GM12891 (cell line): ENCODE data around the gene GIGYF2.

Experiments
- DNase-seq: peaks from one replicate; pipeline ENCODE4 v3.0.0; 2011; ENCODE audit warnings: low spot score; ENCODE audit not compliant: insufficient read length
- FAIRE-seq: peaks from 2 replicates; lab custom pipeline; 2011; peaks lifted over from hg19 to GRCh38; lab: Jason Lieb, UNC
- PAX5 ChIP-seq: IDR thresholded peaks from 2 replicates; pipeline ENCODE4 v1.6.1; 2011; ENCODE audit warnings: low read length, moderate library complexity, mild to moderate bottlenecking; ENCODE audit not compliant: insufficient read depth, severe bottlenecking
- POLR2A ChIP-seq: IDR thresholded peaks from 2 replicates; pipeline ENCODE4 v1.6.1; 2011; ENCODE audit warnings: low read depth, low read length, control low read depth
- POLR2AphosphoS5 ChIP-seq: IDR thresholded peaks from 2 replicates; pipeline ENCODE4 v1.6.1; 2011; ENCODE audit warnings: low read depth, low read length, control low read depth
- POU2F2 ChIP-seq: IDR thresholded peaks from 2 replicates; pipeline ENCODE4 v1.6.1; 2011; ENCODE audit warnings: low read depth, mild to moderate bottlenecking, control low read depth, low read length, moderate library complexity
- SPI1 ChIP-seq: IDR thresholded peaks from 2 replicates; pipeline ENCODE4 v1.6.1; 2011; ENCODE audit warnings: low read depth, low read length, control low read depth
- TAF1 ChIP-seq: IDR thresholded peaks from 2 replicates; pipeline ENCODE4 v1.6.1; 2011; ENCODE audit warnings: low read depth, low read length, control low read depth

Gene GIGYF2

GRCh38 chr2:232869138-232870017, 172.2 kb downstream of the GIGYF2 start:
- DNase-seq (no peak), FAIRE-seq (no peak)
- TF ChIP-seq POU2F2: no peak
- TF ChIP-seq PAX5: no peak
- no peak for TF ChIP-seq POLR2AphosphoS5
- TF ChIP-seq SPI1: no peak
- no peak for TF ChIP-seq POLR2A
- TF ChIP-seq TAF1: no peak

DNA sequence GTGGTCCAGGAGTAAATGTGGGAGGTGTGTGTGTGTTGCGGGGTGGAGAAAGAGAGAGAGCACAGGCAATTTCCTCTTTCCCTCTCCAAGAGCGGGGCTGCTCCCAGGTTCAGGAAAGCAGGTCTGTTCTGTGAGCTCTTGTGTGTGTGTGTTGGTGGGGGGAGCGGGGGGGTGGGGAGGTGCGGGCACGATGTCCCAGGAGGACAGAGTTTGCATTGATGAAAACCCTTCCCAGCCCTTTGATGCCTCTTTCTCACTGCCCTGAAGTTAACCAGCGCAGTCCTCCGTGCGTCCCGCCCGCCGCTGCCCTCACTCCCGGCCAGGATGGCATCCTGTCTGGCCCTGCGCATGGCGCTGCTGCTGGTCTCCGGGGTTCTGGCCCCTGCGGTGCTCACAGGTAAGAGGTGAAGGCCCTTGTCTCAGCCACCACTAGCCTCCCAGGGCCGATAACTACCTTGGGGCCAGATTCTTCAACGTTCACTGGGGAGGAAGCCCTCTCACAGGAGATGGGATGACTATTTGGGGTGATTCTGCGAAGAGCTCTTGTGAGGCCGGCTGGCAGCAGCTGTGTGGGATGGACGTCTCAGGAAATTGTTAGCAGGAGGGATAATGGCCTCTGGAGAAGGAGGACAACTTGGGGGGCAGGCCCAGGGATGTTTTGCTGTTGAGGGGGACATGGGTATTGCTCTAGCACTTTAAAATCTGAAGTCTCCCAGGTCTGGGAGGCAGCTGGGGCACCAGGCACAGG, 173.1 kb downstream of the GIGYF2 start, which contains the start of gene SNORC:
Gene SNORC, plus strand, starts transcription at position 247 of the 748 bp plus-strand sequence. Its CDS starts 78 bp downstream, at position 325.
- TF ChIP-seq POLR2AphosphoS5 (no peak), PAX5 (no peak), POLR2A (no peak), SPI1 (no peak), POU2F2 (no peak), TAF1 (no peak)
- FAIRE-seq (no peak), DNase-seq (no peak)

- FAIRE-seq (no peak), DNase-seq (no peak)
- TF ChIP-seq POU2F2 (no peak), PAX5 (no peak), SPI1 (no peak), TAF1 (no peak)
Observed at GRCh38 chr2:232870766-232871371, 173.7 kb downstream of the GIGYF2 start.

- FAIRE-seq: no peak
Observed at GRCh38 chr2:232871418-232871834, 174.3 kb downstream of the GIGYF2 start.

DNA sequence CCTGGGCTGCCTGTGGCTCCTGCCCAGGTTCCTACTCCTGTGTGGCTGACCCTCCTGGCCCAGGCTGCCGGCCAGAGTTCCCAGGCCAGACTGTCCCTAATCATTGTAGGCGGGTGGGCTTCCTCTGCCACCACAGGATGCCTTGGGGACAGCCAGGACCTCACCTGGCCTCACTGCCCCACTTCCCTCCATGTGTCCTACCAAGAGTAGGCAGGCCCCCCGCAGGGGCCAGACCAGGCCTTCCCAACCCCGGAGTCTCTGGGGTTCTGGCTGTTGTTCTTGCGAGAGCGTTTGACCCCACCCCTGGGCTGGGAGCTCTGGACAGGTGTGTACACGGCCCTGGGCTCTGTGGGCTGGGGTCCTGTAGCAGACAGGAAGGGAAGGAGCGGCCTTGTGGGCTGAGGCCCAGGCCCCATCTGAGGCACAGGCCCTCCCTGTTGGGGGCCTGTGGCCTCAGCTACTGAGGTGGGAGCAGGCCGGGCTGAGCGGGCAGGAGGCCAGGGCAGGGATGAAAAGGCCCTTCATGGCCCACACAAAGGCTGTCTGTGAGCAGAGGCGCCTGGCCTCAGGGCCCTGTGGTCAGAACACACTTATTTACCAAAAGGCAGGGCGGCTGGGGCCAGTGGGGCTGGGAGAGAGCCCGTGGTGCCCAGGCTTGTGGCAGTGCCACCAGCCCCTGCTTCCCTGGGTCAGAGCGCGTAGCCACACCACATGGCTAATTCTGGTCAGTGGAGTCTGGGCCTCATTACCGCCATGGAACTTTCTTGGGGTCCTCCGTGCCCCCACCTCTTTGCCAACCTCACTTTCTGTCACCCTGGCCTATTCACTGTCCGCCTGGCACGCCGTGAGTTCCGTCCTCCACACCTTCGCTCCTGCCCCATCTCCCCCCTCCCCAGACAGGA, 175.0 kb downstream of the GIGYF2 start:
- FAIRE-seq (no peak), DNase-seq (no peak)
- TF ChIP-seq POLR2AphosphoS5: no peak
- no peak for TF ChIP-seq POU2F2
- no peak for TF ChIP-seq SPI1
- TF ChIP-seq PAX5: no peak
- TF ChIP-seq TAF1: no peak
- no peak for TF ChIP-seq POLR2A

More at GRCh38 chr2:232871418-232871834, 174.3 kb downstream of the GIGYF2 start:
- no peak for DNase-seq
- TF ChIP-seq POU2F2: no peak
- no peak for TF ChIP-seq PAX5
- no peak for TF ChIP-seq POLR2A
- no peak for TF ChIP-seq POLR2AphosphoS5
- TF ChIP-seq TAF1: no peak
- no peak for TF ChIP-seq SPI1

- DNase-seq (no peak), FAIRE-seq (no peak)
- no peak for TF ChIP-seq TAF1
- TF ChIP-seq POLR2A: no peak
- TF ChIP-seq POLR2AphosphoS5: no peak
- TF ChIP-seq PAX5: no peak
- TF ChIP-seq POU2F2: no peak
- TF ChIP-seq SPI1: no peak
Observed at GRCh38 chr2:232872826-232873225, 175.7 kb downstream of the GIGYF2 start.

DNA sequence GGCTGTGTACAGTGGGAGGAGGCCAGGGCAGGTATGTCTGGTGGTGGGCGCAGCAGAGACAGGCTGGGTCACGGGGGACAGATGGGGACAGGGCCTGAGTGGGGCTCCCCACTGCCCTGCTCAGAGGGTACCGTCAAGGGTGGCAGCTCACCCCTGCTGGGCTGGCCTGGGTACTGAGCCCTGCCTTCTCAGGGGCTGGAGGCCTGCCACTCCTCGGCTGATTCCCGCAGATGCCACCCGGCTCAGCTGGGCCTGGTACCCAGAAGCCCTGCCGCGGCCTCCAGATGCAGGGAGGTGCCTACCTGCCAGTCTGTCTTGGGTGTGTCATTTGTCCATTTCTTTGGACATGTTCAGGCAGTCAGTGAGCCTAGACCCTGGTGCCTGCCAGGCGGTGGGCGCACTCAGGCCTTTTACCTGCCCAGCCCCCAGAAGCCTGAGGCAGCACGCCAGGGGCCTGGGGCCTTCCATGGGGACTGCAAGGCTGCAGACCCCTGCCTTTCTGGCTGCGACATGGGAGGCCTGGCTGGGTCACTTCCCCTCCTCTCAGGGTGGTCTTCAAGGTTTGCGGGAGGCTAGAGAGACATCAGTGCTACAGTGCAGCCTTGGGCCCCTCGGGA, 176.3 kb downstream of the GIGYF2 start:
- FAIRE-seq (no peak), DNase-seq (no peak)
- TF ChIP-seq PAX5 (no peak), POLR2AphosphoS5 (no peak), TAF1 (no peak), POLR2A (no peak), POU2F2 (no peak), SPI1 (no peak)
